ENCODE measurements around the gene PANX1.
"Not testable (repeated sequence)": the region's sequence is repeated elsewhere in the genome, so short reads cannot be mapped to it uniquely, and the experiment has no call there.

Gene PANX1

GRCh38 chr11:94150704-94151685 is 22.4 kb downstream of the PANX1 start:
- no peak for DNase-seq

- no peak for DNase-seq
Measured at GRCh38 chr11:94151903-94152677, 23.4 kb downstream of the PANX1 start.

- DNase-seq, result no peak
Measured at GRCh38 chr11:94152678-94153065, 24.0 kb downstream of the PANX1 start.

GRCh38 chr11:94153320-94153719 is 24.7 kb downstream of the PANX1 start:
- no peak for DNase-seq

DNA sequence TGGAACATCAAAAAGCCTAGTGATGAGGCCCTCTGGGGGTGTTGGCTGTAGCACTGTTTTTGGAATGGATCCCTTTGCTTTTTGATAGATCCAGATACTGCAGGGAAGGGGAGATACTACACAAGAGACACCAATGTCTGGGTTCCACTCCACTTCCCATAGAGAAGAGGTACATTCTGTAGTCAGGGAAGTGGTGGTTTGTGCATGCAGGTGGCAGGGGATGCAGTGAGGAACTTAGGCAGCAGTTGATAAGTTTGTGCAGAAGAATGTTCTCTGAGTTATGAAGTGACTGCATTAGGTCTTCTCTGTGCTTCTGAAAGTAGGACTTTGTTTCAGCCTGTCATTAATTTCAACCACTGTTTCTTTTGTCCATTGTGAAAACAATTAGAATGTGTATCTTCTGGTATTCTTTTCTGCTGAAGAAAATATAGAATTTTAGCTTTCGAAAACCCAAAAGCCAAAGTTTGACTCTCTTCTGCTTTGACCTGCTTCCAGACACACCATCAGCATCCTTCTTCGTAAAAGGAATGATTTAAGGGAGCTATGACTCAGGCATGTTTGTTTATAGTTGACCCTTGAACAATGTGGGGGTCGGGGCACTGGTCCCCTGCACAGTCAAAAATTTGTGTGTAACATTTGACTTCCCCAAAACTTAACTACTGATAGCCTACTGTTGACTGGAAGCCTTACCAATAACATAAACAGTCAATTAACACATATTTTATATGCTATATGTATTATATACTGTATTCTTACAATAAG is 25.6 kb downstream of the PANX1 start:
- DNase-seq, result no peak

- not testable (repeated sequence) for DNase-seq
Measured at GRCh38 chr11:94157339-94157738, 28.7 kb downstream of the PANX1 start.

GRCh38 chr11:94168882-94169281 is 40.2 kb downstream of the PANX1 start:
- no peak for DNase-seq

DNA sequence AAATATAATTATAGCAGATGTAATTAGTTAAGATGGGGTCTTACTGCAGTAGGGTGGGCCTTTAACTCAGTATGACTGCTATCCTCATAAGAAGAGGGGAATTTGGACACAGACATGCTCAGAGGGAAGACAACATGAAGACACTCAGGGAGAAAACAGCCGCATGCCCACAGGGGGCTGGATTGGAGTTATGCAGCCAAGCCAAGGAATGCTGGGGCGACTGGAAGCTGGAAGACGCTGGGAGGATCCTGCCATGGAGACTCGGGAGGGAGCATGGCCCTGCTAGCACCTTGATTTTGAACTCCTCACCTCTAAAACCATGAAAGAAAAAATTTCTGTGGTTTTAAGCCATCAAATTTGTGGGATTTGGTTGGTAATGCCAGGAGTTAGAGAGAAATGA is 40.9 kb downstream of the PANX1 start:
- no peak for DNase-seq

DNA sequence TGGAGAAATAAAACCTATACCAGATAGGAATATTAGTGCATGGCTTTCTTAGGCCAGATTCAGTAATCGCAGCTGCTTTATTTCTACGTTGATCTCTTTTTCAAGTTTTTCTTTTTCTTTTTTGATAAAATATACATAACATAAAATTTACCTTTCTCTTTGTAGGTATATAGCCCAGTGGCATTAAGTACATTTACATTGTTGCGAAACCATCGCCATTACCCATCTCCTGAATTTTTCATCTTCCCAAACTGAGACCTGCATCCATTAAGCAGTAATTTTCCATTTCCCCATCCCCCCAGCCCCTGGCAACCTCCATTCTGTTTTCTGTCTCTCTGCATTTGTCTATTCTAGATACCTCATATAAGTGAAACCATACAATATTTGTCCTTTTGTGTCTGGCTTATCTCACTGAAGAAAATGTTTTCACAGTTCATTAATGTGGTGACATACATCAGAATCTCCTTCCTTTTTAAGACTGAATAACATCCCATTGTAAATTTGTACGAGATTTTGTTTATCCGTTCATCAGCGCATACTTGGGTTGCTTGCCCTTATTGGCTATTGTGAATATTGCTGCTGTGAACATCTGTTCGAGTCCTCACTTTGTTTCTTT is 41.4 kb downstream of the PANX1 start:
- no peak for DNase-seq

- no peak for DNase-seq
Measured at GRCh38 chr11:94170953-94171352, 42.3 kb downstream of the PANX1 start.

- no peak for DNase-seq
Measured at GRCh38 chr11:94171693-94172440, 43.2 kb downstream of the PANX1 start.

DNA sequence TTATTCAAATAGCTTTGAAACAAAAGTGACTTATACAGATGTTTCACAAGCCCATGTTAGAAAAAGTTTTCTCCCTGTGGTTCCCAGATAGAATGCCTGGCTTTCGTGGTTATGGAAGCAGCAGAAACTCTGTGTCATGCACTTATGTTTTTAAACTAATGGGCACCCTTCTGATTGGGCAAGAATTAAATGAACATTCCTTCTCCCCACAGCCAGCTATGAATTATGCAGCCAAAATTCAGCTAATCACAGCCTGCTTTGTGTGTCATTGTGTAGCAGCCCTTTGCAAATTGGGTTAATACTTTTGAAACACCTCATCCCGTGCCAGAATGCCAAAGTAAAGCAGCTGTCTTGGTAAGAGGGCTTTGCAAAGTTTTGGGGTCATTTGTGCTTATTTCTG is 46.9 kb downstream of the PANX1 start:
- DNase-seq, result no peak

DNA sequence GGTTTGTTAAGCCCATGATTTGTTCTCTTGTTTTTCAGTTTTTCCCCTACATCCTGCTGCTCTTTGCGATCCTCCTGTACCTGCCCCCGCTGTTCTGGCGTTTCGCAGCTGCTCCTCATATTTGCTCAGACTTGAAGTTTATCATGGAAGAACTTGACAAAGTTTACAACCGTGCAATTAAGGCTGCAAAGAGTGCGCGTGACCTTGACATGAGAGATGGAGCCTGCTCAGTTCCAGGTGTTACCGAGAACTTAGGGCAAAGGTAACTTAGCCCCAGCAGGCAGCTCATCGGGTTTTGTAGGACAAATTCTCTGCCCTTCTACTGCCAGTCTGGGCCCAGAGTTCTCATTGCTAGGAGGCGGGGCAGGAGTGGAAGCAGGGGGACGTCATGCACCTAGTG is 49.7 kb downstream of the PANX1 start:
- no peak for DNase-seq

GRCh38 chr11:94179696-94180095 is 51.1 kb downstream of the PANX1 start:
- no peak for DNase-seq

GRCh38 chr11:94181526-94181925 is 52.9 kb downstream of the PANX1 start:
- no peak for DNase-seq

GRCh38 chr11:94181943-94182342 is 53.3 kb downstream of the PANX1 start:
- no peak for DNase-seq

GRCh38 chr11:94183251-94183885 is 54.7 kb downstream of the PANX1 start:
- no peak for DNase-seq

- no peak for DNase-seq
Measured at GRCh38 chr11:94183886-94184264, 55.2 kb downstream of the PANX1 start.

GRCh38 chr11:94184362-94184761 is 55.7 kb downstream of the PANX1 start:
- DNase-seq, result no peak

GRCh38 chr11:94184846-94185245 is 56.2 kb downstream of the PANX1 start:
- no peak for DNase-seq

DNA sequence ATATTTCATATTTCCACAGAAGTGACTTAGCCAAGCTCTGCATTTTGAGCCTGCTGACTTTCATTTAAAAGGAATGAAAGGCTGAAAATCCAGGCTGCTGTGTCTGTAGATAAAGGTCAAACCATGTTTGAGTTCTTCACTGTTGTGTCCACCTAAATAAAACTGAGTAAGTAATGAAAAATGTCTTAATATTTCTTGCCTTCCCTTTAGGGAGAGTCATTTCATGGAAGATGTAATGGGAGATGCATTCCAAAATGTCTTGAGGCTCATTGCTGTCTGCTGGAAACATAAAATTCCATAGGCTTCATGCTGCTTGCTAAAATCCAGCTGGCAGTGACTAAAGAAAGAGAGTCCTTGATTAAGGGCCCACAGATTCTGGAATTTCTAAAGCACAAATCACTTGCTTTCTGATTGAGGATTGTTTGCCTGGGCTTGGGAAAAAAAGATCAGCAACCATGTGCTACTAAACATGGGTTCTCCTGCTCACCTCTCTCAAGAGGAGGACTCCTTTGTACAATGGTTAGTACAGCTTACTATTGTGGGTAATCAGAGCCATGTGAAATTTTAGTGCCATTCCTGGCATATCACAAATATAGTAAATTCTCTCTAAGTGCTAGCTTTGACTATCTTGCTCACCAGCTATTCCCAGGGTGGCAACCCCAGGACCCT is 56.9 kb downstream of the PANX1 start:
- no peak for DNase-seq

Data from activated effector memory CD4-positive, alpha-beta T cell treated with Interleukin-2 at 50 U/mL for 16 hours (primary cell).